NCI-H524 (cell line): ENCODE measurements around the gene TST.

ENCODE experiments used
- DNase-seq, 2 experiments: peaks; one replicate each; lab custom pipeline; 2025; lab: John Stamatoyannopoulos, UW

TST gene

GRCh38 chr22:37032535-37033460 is 13.6 kb upstream of the TST start:
- DNase-seq, result no peak

DNA sequence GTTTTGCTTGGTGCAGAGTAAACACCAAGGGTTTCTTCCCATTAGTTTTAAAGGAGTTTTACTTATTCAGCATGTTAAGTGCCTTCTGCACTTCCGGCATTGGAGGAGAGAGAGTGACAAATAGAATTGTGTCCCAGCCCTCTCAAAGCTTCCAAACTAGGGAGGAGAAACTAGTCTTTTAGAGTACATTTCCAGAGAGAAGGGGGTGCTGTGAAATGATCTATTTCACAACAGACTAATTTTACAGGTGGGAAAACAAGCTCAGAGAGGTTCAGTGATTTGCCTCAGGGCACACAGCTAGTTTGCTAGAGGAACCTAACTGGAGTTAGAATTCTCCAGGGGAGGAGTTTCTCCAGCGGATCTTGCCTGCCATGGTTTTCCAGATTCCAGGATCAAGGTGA is 12.9 kb upstream of the TST start:
- no peak for DNase-seq

DNA sequence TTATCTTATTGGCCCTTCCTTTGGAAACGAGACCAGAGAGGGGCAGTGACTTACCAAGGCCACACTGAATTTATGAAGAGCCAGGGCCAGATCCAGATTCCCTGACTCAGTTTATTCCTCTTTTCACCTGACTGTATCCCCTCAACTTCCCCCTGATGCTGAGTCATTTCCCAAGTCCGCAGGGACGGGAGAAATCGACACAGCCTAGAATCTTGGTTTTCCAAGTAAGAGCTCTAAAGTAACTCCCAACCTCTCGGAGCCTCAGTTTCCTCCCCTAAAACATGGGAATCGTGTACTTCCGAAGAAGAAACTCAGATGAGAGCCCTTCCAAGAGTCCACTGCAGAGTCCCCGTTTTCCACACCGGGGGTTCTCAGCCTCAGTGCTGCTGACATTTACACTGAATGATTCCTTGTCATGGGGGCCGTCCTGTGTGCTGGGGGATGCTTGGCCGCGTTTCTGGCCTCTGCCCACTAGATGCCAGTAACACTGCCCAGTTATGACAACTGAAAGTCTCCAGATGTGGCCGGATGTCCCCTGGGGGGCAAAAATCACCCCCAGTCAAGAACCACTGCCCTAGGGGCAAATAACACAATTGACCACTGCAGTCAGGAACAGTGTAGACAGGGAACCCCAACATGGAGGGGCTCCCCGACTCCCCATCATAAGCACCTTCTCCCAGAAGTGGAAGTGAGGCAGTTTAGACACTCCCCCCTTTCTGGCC is 11.5 kb upstream of the TST start:
- DNase-seq, result peak in 1 of 2 experiments; percentile 40

- no peak for DNase-seq
Measured at GRCh38 chr22:37028692-37029674, 9.7 kb upstream of the TST start.

DNA sequence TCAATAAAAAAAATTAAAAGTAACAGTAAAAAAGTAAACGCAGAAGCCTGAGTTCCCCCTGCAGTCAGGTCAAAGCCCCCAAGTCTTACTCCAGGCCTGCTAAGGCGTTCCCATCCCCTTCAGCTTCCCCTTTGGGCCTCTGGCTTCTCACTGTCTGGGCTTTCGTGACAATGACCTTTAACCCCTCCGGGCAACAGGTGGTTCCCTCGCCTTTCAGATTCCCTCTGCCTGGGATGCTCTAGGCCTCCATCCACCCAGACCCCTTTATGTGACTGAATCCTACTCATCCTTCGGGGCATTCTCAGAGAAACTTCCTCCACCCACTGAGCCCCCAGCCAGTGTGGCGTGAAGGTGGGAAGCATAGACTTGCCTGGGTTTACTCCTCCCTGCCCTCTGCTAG is 8.3 kb upstream of the TST start:
- no peak for DNase-seq

GRCh38 chr22:37026325-37026724 is 7.1 kb upstream of the TST start:
- no peak for DNase-seq

- no peak for DNase-seq
Measured at GRCh38 chr22:37025500-37026070, 6.3 kb upstream of the TST start.

DNA sequence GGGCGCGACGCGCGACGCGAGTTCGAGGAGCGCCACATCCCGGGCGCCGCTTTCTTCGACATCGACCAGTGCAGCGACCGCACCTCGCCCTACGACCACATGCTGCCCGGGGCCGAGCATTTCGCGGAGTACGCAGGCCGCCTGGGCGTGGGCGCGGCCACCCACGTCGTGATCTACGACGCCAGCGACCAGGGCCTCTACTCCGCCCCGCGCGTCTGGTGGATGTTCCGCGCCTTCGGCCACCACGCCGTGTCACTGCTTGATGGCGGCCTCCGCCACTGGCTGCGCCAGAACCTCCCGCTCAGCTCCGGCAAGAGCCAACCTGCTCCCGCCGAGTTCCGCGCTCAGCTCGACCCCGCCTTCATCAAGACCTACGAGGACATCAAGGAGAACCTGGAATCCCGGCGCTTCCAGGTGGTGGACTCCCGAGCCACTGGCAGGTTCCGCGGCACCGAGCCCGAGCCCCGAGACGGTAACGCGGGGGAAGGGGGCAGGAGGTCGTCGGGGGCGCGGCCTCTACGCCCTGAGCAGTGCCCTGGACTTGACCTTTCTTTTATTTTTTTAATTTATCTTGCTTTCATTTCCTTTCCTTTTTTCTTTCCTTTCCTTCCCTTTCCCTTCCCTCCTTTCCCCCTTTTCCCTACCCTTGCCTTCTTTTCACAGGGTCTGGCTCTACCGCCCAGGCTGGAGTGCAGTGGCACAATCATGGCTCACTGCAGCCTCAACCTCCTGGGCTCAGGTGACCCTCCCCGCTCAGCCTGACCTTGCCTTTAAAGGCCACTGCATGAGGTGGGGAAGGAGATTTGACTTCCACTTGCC is 5.3 kb upstream of the TST start:
- DNase-seq, result no peak

DNA sequence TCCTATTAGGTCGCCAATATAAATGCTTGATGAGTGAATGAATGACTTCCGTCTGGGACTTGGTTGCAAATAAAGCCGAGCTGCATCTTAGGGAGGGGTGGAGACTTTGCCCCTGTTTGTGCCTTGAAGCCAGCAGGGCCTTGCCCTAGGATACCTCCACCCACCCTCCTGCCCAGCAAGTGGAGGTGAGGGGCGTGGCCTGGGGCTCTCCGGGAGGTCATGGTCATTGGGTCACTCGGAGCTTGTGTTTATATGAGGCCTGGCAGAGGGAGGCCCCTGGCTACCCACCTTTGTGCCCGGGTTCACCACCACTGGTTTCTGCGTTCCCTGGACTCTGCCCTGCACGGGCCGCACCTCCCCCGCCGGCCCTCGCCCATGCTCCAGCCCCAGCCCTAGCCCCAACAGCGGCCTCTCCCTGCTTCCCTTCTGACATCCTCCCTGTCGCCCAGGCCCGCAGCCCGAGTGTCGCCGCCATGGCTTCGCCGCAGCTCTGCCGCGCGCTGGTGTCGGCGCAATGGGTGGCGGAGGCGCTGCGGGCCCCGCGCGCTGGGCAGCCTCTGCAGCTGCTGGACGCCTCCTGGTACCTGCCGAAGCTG is 4.6 kb upstream of the TST start:
- DNase-seq, result no peak

DNA sequence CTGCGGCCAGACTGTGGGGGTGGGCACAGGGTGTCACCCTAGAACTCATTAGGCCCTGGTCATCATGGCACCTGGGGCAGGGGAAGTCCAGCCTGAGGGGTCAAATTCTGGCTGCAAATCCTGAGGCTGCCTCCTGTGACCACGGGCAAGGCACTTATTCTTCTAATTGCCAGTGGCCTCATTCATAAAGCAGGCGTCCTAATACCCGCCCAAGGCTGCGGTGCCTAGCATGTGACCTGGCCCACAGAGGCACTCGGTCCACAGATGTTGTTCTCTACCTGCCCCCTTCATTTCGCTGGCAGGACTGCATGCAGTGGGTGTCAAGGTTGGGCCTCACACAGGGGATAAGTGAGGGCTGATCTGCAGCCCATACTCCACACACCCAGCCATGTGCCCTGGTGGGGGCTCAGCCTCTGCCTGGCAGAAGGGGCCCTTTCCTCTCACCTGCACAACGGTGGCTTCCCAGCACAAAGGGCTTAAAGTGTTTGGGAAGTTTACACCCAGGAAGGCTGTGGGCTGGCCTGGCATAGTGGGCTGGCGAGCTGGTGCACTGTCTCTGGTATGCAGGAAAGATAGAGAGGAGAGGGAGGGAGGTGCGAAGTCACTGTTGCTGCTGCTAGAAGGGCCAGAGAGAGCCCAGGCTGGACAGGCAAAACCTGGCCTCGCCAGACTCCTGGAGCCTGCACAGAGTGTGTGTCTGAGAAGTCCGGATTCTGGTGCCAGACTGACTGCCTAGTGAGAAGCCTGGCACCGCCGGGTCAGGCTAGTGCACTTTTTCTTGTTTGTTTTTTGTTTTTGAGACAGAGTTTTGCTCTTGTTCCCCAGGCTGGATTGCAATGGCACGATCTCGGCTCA is 3.5 kb upstream of the TST start:
- DNase-seq, result no peak

DNA sequence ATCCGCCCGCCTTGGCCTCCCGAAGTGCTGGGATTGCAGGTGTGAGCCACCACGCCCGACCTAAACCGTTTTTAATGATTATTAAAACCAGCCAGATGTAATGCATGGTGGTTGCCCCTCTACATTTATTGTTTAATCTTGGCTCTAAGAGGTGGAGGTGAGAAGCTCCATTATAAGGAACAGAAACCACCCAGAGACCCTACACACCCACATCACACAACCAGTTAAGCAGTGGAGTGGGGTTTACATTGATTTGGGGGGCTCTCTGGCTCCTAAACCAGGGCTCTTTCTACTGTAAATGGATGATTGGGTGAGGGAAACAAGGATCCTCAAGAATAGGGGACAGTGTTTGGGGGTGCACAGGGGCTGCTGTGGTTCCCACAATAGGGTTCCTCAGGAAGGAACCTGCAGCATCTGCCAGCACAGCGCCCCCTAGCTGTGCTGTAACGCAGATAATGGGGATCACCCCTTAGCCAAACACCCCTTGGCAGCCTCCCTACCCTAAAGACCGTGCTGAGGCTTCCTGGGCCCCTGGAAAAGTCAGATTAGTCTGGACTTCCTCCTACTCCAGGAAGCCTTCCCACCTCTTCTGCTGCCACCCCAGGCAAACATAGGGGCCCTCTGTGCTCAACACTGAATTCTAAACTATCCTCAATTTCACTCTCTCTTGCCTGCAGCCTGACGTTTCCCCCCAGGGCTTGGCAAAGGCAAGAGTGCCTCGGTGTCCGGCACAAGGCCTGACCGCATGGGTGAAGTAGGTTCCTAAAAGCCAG is 2.6 kb upstream of the TST start:
- DNase-seq, result peak in 1 of 2 experiments; percentile 47

DNA sequence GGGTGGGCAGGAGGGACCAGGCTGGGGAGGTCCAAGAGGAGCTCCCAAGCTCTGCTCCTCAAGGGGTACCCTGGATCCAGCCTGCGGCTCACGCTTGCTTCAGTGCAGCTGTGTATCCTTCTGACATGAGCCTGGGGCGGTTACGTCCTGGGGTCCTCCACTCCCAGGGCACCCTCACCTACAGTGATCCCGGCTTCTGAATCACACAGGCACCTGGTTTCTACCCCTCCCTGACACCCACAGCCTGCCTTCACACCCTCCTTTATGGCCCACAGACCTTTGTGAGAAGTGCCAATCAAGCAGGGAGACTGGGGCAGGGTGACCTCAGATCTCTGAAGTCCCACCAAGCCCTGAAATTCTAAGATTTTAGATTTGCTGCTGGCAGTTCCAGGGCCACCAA is 1.8 kb upstream of the TST start:
- DNase-seq, result no peak

DNA sequence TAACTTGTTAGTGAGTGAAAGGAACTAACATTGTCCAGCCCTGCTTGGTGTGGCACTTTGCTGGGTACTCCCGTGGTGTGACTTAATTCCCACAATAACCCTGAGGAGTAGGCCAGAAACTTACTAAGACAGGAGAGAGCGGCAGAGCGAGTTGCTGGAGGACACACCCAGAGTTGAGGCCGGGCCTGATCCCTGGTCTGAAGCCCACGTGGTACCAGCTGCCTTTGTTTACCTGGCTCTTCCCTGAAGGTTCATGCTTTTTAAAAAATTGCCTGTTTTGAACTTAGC is 889 bp upstream of the TST start:
- DNase-seq, result peak in 1 of 2 experiments; percentile 55

DNA sequence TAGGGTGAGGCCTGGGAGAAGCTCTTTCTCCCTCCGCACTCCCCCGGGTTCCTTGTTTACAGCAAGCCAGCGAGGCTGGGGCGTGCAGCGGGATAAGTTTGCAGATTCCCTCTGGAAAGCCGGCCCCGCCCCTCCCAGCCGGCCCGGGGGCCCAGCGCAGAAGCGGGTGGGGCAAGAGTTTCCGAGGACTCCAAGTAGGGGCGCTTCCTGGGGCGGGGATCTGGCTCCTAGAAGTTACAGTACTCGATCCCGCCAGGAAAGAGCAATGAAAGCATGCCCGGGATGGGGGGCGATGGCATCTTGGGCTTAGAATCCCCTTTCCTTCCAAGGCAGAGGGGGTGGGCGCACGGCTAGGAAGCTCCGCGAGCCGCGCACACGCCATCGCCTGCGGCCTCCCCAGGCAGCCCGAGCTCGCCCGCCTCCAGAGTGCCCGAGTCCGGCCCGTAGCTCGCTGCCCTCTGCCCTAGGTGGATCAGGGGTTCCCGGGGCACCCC is 385 bp downstream of the TST start:
- peak; percentile 46 to 47 for DNase-seq

DNA sequence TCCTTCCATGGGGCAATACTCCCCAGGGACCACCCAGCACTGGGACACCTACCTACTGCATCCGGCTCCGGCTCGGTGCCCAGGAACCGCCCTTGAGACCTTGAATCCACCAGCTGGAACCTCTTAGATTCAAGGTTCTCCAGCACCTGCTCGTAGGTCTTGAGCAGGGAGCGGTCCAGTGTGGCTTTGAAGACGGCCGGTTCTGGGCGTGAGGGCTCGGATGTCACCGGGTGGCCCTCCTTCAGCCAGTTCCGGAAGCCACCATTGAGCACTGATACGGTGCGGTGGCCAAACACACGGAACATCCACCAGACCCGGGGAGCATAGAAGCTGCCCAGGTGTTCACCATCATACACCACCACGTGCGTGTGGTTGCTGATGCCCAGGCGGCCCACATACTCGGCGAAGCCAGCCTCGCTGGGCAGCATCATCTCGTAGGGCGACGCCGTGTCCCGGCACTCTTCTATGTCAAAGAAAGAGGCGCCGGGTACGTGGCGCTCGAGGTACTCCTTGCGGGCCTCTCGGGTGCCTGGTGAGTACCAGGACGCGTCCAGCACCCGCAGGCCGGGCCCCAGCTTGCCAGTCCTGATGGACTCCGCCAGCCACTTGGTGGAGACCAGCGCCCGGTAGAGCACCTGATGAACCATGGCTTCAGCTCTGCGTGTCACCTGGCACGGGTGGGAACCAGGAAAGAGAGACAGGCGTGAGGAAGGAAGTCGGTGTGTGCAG is 997 bp downstream of the TST start:
- DNase-seq, result no peak

DNA sequence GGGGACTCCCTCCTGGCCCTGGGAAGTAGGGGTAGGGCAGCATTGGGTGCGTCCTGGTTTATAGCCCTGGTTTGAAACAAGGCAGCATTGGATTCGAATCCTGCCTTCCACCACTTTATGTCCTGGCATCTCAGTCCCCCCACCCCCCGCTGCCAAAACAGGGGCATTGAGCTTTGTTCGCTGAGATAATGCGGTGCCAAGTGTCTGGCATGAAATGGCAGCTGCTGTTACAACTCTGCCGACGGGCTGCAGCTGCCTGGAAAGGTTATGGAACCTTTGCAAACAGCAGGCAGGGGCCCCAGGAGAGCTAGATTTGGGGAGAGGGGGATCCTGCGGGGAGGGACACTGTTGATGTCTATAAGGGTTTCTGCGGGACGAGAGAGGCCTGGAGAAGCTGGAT is 1.9 kb downstream of the TST start:
- no peak for DNase-seq

- no peak for DNase-seq
Measured at GRCh38 chr22:37016134-37016910, 2.9 kb downstream of the TST start.

GRCh38 chr22:37015587-37015878 is 3.7 kb downstream of the TST start:
- DNase-seq, result no peak
